GM18870 (cell line): ENCODE results near the gene PRKCH.

Experiments used
- ATAC-seq: cut with Tn5 transposase; IDR thresholded peaks from one replicate; pipeline ENCODE4 v1.9.1; 2021; ENCODE audit warnings: moderate library complexity; ENCODE audit not compliant: unreplicated experiment

PRKCH gene

GRCh38 chr14:61575551-61576150, 254.3 kb downstream of the PRKCH start:
- ATAC-seq, result no peak

GRCh38 chr14:61577506-61577931, 256.1 kb downstream of the PRKCH start:
- ATAC-seq, result no peak

DNA sequence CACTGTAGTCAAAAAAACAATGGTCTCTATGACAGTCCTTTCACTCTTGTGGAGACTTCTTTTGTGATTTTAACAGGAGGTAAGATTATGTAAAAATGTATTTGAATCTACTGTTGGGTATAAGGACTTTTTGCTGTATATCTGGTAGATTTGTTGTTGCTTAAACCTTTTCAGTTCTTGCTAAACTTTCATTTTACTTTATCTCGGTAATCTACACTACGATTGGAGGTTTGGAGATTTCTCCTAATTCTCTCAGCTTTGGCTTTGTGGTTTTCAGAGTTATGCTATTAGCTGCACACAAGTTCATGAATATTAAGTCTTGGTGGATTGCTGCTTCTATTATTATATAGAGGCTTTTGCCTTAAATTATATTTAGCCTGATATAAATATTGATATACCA, 257.4 kb downstream of the PRKCH start:
- ATAC-seq, result no peak

DNA sequence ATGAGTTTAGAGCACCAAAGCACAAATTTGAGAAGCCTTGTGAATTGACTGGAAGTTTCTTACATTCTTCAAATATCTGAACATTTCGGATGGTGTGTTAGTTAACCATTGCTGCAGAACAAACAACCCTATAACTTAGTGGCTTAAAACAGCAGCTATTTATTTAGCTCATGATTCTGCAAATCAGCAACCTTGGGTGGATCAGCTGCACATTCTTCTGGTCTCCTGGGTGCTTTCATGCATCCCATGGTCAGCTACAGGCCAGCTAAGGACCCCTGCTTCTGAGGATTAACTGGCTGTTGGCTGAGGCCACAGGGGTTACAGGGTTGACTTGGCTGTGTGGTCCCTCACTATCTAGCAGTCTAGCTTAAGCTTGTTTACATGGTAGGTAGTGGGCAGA, 260.0 kb downstream of the PRKCH start:
- ATAC-seq, result no peak

- no peak for ATAC-seq
Observed at GRCh38 chr14:61581955-61582615, 260.7 kb downstream of the PRKCH start.

DNA sequence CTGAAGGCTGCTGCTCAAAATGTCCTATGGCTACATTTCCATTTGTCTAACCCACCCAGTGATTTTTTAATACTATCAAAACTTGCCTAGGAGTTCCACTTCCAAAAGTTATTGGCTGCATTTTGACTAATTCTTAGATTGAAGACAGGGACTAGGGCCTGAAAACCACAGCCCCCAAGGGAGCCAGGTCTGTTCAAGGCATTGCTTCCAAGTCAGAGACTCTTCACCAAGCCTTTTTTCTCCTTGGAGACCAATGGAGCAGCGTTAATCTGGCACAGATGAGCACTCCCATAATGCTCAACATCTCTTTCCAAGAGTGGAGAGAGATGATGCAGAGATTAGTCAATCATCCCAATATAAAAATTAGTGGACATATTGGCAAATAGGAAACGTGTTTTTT, 261.4 kb downstream of the PRKCH start:
- no peak for ATAC-seq

GRCh38 chr14:61584331-61584741, 263.0 kb downstream of the PRKCH start:
- no peak for ATAC-seq

DNA sequence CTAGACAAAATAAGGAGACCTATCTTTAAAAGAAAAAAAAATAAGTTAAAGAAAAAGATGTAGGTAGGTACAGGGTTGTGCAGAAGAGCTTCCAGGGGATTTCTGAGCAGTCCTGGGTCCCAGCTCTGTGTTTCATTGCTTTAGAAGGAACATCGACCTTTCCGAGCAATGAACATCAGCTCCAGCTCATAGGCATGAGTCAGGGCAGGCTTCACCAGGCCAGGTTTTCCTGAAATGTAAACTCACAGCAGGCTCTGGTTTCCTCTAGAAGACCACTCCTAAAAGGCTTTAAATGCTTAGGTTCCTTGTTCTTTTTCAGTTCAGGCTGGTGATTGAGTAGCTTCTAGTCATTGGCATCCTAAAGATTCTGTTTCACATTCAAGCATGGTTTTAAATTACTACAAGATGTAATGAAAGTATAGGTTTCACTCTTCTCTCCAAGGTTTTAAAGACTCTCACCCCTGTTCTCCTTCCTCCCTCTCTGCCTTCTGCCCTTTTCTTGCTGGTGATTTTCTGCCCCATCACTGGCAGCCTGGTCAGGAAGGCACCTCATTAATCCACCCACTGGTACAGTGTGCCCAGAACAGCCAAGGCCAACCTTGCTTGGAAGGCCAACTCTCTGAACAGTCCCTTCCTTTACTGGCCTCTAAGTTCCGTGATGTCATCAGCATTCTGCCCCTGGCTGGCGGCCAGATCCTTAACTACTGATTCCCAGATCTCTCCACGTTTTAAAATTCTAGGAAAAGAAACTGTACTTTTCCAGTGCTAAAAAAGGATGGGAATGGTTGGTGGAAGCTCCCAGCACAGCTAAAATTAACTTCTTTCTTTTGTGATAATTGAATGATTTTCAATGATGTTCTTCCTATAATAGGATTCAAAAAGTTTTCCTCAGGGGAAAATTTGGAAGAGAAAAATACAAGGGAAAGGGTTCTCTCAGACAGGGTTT, 264.5 kb downstream of the PRKCH start:
- no peak for ATAC-seq

DNA sequence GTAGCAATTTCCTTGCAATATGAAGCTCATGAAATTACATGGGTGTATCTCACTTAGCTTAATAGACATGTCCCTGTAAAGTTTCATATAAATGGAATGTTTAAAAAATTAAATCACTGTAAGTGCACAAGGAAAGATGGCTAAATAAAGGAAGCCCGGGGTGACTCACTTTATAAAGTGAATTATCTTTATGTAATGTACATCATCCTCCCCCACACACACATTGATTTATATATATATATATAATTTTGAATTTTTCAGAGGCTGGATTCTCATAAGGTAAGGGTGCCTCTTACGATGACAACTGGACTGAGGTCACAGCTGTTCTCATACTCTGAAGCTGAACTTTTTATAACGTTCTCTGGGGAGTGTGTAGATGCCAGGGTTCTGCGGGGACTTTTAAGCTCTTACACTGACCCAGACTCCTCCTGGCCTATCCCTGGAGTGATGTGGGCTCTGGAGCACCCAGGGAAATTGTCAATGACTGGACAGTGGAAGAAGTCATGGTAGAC, 265.2 kb downstream of the PRKCH start:
- no peak for ATAC-seq

- ATAC-seq, result no peak
Observed at GRCh38 chr14:61587081-61587713, 265.8 kb downstream of the PRKCH start.

DNA sequence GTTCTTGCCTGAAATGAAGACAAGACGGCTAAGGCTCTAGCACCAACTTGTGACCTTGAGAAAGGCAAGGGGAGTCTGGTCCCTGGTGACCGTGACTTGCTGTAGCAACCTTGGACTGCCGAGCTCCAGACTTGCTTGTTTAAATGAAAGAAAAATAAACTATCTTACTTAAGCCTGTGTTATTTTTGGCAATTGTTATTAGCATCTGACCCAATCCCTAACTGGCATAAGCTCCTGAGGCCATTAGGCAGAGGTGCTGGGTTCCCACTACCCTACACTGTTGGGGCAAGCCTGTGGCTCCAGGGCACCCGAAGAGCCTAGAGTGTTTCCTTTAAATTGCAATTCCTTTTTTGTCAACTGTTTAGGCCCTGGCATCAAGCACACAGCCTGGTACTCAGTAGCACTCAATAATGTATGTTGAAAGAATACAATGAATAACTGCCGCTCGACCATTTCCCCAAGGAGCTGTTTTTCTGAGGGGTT, 267.1 kb downstream of the PRKCH start:
- no peak for ATAC-seq

DNA sequence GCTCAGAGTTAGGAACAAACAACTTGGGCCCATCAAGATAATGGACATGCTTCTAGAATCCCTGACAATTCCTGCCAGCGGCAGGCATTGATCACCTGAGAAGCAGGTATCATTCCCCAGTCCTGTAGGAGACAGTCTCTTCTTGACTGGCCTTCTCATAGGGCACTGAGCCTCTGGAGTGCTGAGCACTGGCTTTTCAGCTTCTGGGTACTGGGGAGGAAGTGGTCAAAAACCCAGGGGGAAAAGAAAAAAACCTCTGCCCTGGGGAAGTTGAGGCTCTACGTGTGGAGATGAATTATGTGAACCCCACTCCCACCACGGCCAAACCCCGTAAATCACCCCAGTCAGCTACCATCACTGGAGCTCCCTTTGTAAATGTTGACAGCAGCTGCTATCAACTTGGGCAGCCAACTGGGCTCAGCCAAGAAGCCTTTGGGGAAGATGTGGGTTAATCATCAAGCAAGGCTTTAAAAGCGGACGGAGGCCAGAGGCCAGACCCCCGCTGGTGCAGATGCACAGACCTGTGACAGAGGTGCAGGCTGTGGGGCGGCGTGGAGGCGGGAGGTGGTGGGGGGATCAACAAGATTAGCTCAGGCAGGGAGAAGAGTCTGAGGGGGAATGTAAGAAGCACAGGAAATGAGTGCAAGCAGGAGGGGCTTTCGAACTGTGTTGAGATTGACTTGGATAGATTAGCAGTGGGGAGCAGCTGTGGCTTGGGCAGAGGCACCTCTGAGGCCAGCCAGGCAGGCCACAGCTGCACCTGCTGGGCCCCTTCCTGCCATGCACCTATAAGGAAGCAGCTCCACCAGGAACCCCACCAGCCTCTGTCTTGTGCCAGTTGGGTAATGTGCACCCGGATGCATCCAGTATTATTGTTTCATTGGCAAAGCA, 268.6 kb downstream of the PRKCH start:
- no peak for ATAC-seq

- no peak for ATAC-seq
Observed at GRCh38 chr14:61591862-61592261, 270.5 kb downstream of the PRKCH start.

DNA sequence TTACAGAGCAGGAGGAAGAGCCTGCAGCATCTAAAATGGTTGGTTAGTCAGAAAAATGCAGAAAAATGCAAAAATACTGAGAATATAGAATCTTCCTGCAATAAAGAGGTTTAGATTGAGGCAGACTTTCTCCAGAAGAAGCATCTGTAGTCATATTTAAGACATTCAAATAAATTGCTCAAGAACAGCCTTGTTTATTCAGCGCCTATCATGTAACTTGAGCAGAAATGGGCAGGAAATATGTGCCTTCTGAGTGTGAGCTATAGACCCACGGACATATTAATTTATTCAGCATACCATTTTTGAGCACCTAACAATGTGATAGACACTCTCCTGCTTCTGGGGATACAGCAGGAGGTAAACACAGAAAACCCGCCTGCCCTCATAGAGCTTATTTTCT, 272.0 kb downstream of the PRKCH start:
- no peak for ATAC-seq

DNA sequence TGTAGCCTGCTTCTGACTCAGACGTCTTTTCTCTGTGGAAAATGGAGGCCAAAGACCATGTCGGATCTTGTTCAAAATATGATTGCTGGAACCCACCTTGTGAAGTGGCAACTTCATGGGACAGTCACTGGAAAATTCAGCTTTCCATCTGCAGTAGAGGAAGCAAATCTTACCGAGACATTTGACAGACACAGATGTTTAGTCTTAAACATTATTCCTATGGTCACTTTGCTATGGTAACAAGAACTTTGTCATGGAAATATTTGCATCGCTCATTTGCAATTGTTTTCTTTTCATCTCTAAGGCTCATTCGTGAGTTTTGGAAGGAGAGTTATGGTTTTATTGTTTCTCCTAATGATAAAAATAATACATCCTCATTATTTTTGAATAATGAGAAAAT, 275.6 kb downstream of the PRKCH start:
- ATAC-seq, result no peak

DNA sequence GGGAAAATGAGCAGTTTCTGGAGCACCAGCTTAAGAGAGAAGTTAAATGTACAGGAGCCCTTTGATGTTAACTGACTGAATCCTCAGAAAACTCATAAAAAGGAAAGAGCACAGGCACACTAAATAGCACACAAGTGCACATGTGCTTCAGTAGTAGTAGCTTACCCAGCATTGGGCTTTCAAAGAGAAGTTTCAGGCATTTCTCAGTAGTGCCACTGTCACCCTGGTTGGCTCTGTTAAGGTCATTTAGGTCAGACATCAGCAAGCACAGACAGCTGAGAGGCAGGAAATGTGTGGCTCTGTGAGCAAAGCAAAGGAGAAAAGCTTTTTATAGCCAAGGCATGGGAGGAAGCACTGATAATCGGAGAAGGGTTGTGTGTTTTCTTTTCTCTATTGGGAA, 277.6 kb downstream of the PRKCH start:
- ATAC-seq, result peak; percentile 32

GRCh38 chr14:61599942-61600341, 278.6 kb downstream of the PRKCH start:
- no peak for ATAC-seq
